ENCODE results near the gene ATP5F1E. TPM values are rescaled to one million over a fixed set of nuclear protein-coding genes. Genes with fewer than 3 reads are reported as not detected.

ATP5F1E gene
- total and polyA plus RNA-seq, 9 of the 15 experiments (the other 6 are each of a cell fraction or from before 2014, with no cell fraction given) = 60.3 to 162 (median 113) TPM

DNA sequence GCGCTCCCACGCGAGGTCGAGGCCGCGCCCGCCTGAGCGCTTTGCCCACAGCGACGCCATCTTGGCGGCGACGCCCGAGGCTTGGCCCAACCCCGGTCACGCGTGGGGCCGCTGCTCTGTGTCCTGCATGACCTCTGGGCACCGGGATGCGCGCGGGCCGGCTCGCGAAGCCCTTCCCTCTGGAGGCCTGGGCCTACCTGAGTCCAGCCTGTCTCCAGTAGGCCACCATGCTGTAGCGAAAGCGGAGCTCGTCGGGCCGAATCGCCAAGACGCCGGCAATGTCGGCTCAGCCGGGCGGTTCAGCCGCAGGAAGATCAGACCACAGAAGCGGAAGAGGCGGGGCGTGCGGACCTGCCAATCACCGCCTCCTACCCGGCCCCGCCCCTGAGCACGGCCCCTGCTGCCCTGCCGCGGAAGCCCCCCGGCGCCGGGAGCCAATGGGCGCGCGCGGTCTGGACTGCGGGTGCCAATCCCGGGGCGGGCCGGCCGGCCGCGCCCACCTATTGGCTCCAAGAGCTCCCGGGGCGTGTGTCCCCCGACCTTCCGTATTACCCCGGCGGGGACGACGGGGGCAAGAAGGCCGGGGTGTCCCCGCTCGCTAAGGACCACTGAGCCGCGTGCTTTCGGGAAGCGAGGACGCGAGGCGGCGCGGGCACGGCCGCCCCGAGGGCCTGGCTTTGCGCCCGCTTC lies at the start of gene ATP5F1E (continued):
- TF ChIP-seq PYGO2 (tag; IDR thresholded peaks at IDR 0.05) (peak; percentile 53; the same call in 1 of the 2 replicates), GTF2A2 (tag; IDR thresholded peaks at IDR 0.05) (peak; percentile 85), RERE (CRISPR knock-in tag; IDR thresholded peaks at IDR 0.05; ENCODE audit: borderline replicate concordance) (0 out of 2 replicates have a peak, but pooled peaks have one; percentile 52), NRF1 (conservative IDR thresholded peaks at IDR 0.05 in 1 of 2, IDR thresholded peaks at IDR 0.05 in 1 of 2) (peak; percentile 69 to 74; a peak in 3 of 4 replicates), ATF4 (CRISPR knock-in tag; IDR thresholded peaks at IDR 0.05) (peak; percentile 92), PHF8 (IDR thresholded peaks at IDR 0.05; ENCODE audit: borderline replicate concordance, low read length) (peak; percentile 97), ASH1L (IDR thresholded peaks at IDR 0.05; ENCODE audit: borderline replicate concordance, low read depth, partially characterized antibody) (peak; percentile 68), ATF7 (IDR thresholded peaks at IDR 0.05) (peak; percentile 78), ZNF695 (CRISPR knock-in tag; IDR thresholded peaks at IDR 0.05) (peak; percentile 40; the same call in 1 of the 2 replicates), ZNF165 (CRISPR knock-in tag; IDR thresholded peaks at IDR 0.05; ENCODE audit: borderline replicate concordance) (peak; percentile 96), C11orf30 (IDR thresholded peaks at IDR 0.05; ENCODE audit: low read depth) (peak; percentile 28), EGR1 (conservative IDR thresholded peaks at IDR 0.05) (peak; percentile 53), ZNF655 (CRISPR knock-in tag; IDR thresholded peaks at IDR 0.05) (no peak), ZSCAN32 (CRISPR knock-in tag; IDR thresholded peaks at IDR 0.05) (peak; percentile 82)
- TF ChIP-seq, protein P1, sequence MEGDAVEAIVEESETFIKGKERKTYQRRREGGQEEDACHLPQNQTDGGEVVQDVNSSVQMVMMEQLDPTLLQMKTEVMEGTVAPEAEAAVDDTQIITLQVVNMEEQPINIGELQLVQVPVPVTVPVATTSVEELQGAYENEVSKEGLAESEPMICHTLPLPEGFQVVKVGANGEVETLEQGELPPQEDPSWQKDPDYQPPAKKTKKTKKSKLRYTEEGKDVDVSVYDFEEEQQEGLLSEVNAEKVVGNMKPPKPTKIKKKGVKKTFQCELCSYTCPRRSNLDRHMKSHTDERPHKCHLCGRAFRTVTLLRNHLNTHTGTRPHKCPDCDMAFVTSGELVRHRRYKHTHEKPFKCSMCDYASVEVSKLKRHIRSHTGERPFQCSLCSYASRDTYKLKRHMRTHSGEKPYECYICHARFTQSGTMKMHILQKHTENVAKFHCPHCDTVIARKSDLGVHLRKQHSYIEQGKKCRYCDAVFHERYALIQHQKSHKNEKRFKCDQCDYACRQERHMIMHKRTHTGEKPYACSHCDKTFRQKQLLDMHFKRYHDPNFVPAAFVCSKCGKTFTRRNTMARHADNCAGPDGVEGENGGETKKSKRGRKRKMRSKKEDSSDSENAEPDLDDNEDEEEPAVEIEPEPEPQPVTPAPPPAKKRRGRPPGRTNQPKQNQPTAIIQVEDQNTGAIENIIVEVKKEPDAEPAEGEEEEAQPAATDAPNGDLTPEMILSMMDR (IDR thresholded peaks at IDR 0.05 in 2 of 3, conservative IDR thresholded peaks at IDR 0.05 in 1 of 3; ENCODE audit: insufficient read depth in 2 of 3, low read depth in 1 of 3, low read length in 3 of 3) = no peak
- TF ChIP-seq, protein P2, sequence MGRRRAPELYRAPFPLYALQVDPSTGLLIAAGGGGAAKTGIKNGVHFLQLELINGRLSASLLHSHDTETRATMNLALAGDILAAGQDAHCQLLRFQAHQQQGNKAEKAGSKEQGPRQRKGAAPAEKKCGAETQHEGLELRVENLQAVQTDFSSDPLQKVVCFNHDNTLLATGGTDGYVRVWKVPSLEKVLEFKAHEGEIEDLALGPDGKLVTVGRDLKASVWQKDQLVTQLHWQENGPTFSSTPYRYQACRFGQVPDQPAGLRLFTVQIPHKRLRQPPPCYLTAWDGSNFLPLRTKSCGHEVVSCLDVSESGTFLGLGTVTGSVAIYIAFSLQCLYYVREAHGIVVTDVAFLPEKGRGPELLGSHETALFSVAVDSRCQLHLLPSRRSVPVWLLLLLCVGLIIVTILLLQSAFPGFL (CRISPR knock-in tag; IDR thresholded peaks at IDR 0.05) = peak; percentile 86; the same call in 1 of the 2 replicates
